Stomach (tissue), 9 donors: ENCODE measurements around the gene EMILIN3. TPM values are rescaled to one million over a fixed set of nuclear protein-coding genes. Genes with fewer than 3 reads are reported as not detected.

Experiments used
- DNase-seq, 2 donors: peaks; one replicate each; pipeline versions ENCODE4 v3.0.0 to v3.0.0-alpha.2; 2013 to 2019
- H3K27ac ChIP-seq, 5 donors: fragments of 200-600 bp in 4 of 5; sonication (generic) in 4 of 5; one replicate each; pipeline ENCODE4 v1.5.1; 2013 to 2019; ENCODE audit warnings: mild to moderate bottlenecking in 1 of 5, moderate library complexity in 1 of 5
- H3K27me3 ChIP-seq, 3 donors: fragments of 200-600 bp; sonication (generic); one replicate each; pipeline ENCODE4 v1.5.1; 2017 to 2019; ENCODE audit warnings: mixed run types in 1 of 3
- H3K36me3 ChIP-seq, 4 donors: fragments of 200-600 bp; sonication (generic); 1 replicate in 3 of 4; 2 replicates in 1 of 4; pipeline ENCODE4 v1.5.1; 2016 to 2019
- H3K4me1 ChIP-seq, 4 donors: fragments of 200-600 bp; sonication (generic); one replicate each; pipeline ENCODE4 v1.5.1; 2016 to 2019
- H3K4me3 ChIP-seq, 4 donors: fragments of 200-600 bp; sonication (generic) in 3 of 4; one replicate each; pipeline ENCODE4 v1.5.1; 2016 to 2019; ENCODE audit warnings: mild to moderate bottlenecking in 1 of 4
- H3K9me3 ChIP-seq, 4 donors: fragments of 200-600 bp; sonication (generic); one replicate each; pipeline ENCODE4 v1.5.1; 2016 to 2019
- CTCF ChIP-seq, 7 experiments: fragments of 450-650 bp in 4 of 7; fragments of 200-600 bp in 3 of 7; sonication (generic) in 3 of 7; IDR thresholded peaks; one replicate each; pipeline ENCODE4 v1.5.1; 2016 to 2019; ENCODE audit warnings: antibody characterized with exemption in 7 of 7, control low read depth in 2 of 7, mild to moderate bottlenecking in 1 of 7
- EP300 ChIP-seq: sonication (generic); formaldehyde crosslinking; IDR thresholded peaks from one replicate; pipeline ENCODE4 v1.6.1; 2017; ENCODE audit warnings: antibody characterized with exemption
- POLR2A ChIP-seq, 4 donors: fragments of 450-650 bp; IDR thresholded peaks; one replicate each; pipeline ENCODE4 v1.6.1; 2016; ENCODE audit warnings: antibody characterized with exemption in 4 of 4, control low read depth in 2 of 4, mild to moderate bottlenecking in 1 of 4, moderate library complexity in 1 of 4
- POLR2AphosphoS5 ChIP-seq, 3 donors: sonication (generic); formaldehyde crosslinking; IDR thresholded peaks; one replicate each; pipeline ENCODE4 v1.6.1; 2016; ENCODE audit warnings: antibody characterized with exemption in 3 of 3
- WGBS, 5 donors: extraction: QIAGEN DNeasy Blood & Tissue Kit in 3 of 5; methylation state at CpG; one replicate each; pipeline versions ENCODE4 v1.1.5 to v1.1.7; 2013 to 2018; 5-methylcytosine and 5-hydroxymethylcytosine counted together
- intact Hi-C: fragments of 100-400 bp; cut with DNase I; formaldehyde crosslinking; loops from one replicate; pipeline ENCODE4 v1.15.1; 2023; ENCODE audit warnings: low total_unique reads
- polyA plus RNA-seq, 3 donors: library from polyadenylated mRNA; stranded (reverse); fragments of 200-250 nt; gene quantifications; one replicate each; pipeline ENCODE4 v1.2.3, GENCODE V29; 2013
- total RNA-seq, 5 donors: library from RNA; depleted of rRNA; stranded (reverse); fragments of >200 nt; gene quantifications; one replicate each; pipeline versions ENCODE4 v1.1.0 to v1.2.3, GENCODE V29; 2014 to 2016
- donor health status: healthy with polysubstance abuse.
- donor health status: Bipolar disorder and iron deficiency.
- donor health status: healthy.

EMILIN3 gene
- total and polyA plus RNA-seq, 8 donors: 0.37 to 4.0 (median 2.6) TPM; not detected in 1

GRCh38 chr20:41347523-41348429, 18.8 kb downstream of the EMILIN3 start:
- Histone ChIP-seq H3K4me1 (peaks cover 0 to 8% (median under 1%) of the 10 kb centered on the region in 4 donors), H3K9me3 (no peaks in the 10 kb centered on the region), H3K36me3 (peaks cover 3 to 68% (median 62%) of the 10 kb centered on the region in 4 donors), H3K27me3 (no peaks in the 10 kb centered on the region), H3K27ac (no peak overlapping the region), H3K4me3 (no peak overlapping the region)
- TF ChIP-seq POLR2AphosphoS5 (IDR thresholded peaks at IDR 0.05) (no peak), POLR2A (IDR thresholded peaks at IDR 0.05) (no peak), EP300 (no peak), CTCF (IDR thresholded peaks at IDR 0.05) (no peak)
- intact Hi-C loops: no loop called here
- peak in 1 of 2 donors; percentile 73 for DNase-seq
- WGBS, 5 donors: 83 to 89% (median 86%) methylated on average over 11 to 13 of the region's 13 CpGs

GRCh38 chr20:41345729-41346067, 20.9 kb downstream of the EMILIN3 start:
- no peak for DNase-seq
- intact Hi-C loops: no loop called here
- Histone ChIP-seq H3K27ac (no peak overlapping the region), H3K9me3 (no peaks in the 10 kb centered on the region), H3K27me3 (no peaks in the 10 kb centered on the region), H3K36me3 (peaks cover 0 to 50% (median 46%) of the 10 kb centered on the region in 4 donors), H3K4me3 (no peak overlapping the region), H3K4me1 (peaks cover 0 to 20% (median 15%) of the 10 kb centered on the region in 4 donors)
- 89 to 100% (median 92%) methylated on average over 7 to 17 of the region's 17 CpGs for WGBS, 5 donors
- no peak for TF ChIP-seq EP300
- TF ChIP-seq POLR2AphosphoS5 (IDR thresholded peaks at IDR 0.05): no peak
- no peak for TF ChIP-seq CTCF (IDR thresholded peaks at IDR 0.05)
- TF ChIP-seq POLR2A (IDR thresholded peaks at IDR 0.05): no peak

- no peak for DNase-seq
- 83 to 89% (median 87%) methylated on average over 8 to 11 of the region's 11 CpGs for WGBS, 5 donors
- no peaks in the 10 kb centered on the region for H3K27me3 ChIP-seq
- peaks cover 0 to 45% (median 41%) of the 10 kb centered on the region in 4 donors for H3K36me3 ChIP-seq
- TF ChIP-seq POLR2A (IDR thresholded peaks at IDR 0.05): no peak
- no peak for TF ChIP-seq POLR2AphosphoS5 (IDR thresholded peaks at IDR 0.05)
- no peak for TF ChIP-seq CTCF (IDR thresholded peaks at IDR 0.05)
- no peak for TF ChIP-seq EP300
- H3K27ac ChIP-seq: no peak overlapping the region
- no peaks in the 10 kb centered on the region for H3K9me3 ChIP-seq
- intact Hi-C loops: loop anchor here (5.0 kb wide), 1 partner anchor 173 kb away; no protein-coding TSS in a partner anchor
- no peak overlapping the region for H3K4me3 ChIP-seq
- peaks cover 3 to 25% (median 20%) of the 10 kb centered on the region in 4 donors for H3K4me1 ChIP-seq
Observed at GRCh38 chr20:41344938-41345728, 21.5 kb downstream of the EMILIN3 start.

- H3K9me3 ChIP-seq: no peaks in the 10 kb centered on the region
- peaks cover 0 to 38% (median 35%) of the 10 kb centered on the region in 4 donors for H3K36me3 ChIP-seq
- no peaks in the 10 kb centered on the region for H3K27me3 ChIP-seq
- intact Hi-C loops: loop anchor here (5.0 kb wide), 1 partner anchor 172 kb away; no protein-coding TSS in a partner anchor
- H3K4me3 ChIP-seq: no peak overlapping the region
- WGBS, 5 donors: 73 to 100% (median 83%) methylated on average over 3 to 4 of the region's 4 CpGs
- H3K4me1 ChIP-seq: peaks cover 9 to 31% (median 27%) of the 10 kb centered on the region in 4 donors
- TF ChIP-seq EP300 (no peak), CTCF (IDR thresholded peaks at IDR 0.05) (no peak), POLR2AphosphoS5 (IDR thresholded peaks at IDR 0.05) (no peak), POLR2A (IDR thresholded peaks at IDR 0.05) (no peak)
- DNase-seq: peak in 1 of 2 donors; percentile 56
- no peak overlapping the region for H3K27ac ChIP-seq
Observed at GRCh38 chr20:41344477-41344876, 22.1 kb downstream of the EMILIN3 start.
